HFF-Myc (cell line): ENCODE results near the gene AJM1.

Source experiments
- DNase-seq: peaks from one replicate; pipeline ENCODE4 v3.0.0-alpha.2; 2011; ENCODE audit warnings: low read depth; ENCODE audit errors: extremely low read depth
- H3K4me3 ChIP-seq: replicated peaks from 2 replicates; pipeline ENCODE4 v1.5.1; 2011; ENCODE audit warnings: low read depth, mild to moderate bottlenecking, control low read depth, low read length
- TF ChIP-seq, protein P1 (sequence below): IDR thresholded peaks from 2 replicates; pipeline ENCODE4 v1.5.1; 2012; ENCODE audit warnings: mild to moderate bottlenecking, low read depth, low read length, control low read depth; ENCODE audit errors: missing control alignments

AJM1 gene

DNA sequence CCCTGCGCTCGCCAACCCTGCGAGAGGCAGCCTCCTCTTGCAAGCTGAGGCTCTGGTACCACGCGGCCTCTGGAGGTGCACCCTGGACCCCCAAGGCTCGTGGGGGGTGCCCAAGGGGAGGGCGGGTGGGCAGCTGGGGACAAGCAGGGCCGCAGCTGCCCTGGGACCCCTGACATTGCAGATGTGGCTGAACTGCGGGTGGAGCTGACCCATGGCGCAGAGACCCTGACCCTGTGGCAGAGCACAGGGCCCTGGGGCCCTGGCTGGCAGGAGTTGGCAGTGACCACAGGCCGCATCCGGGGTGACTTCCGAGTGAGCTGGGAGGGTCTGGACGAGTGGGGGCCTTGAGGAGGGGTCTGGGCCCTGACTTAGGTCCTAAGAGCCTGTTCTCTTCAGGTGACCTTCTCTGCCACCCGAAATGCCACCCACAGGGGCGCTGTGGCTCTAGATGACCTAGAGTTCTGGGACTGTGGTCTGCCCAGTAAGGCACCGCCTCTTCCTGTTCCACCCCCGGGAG lies 11.4 kb downstream of the AJM1 start:
- TF ChIP-seq, protein P1, sequence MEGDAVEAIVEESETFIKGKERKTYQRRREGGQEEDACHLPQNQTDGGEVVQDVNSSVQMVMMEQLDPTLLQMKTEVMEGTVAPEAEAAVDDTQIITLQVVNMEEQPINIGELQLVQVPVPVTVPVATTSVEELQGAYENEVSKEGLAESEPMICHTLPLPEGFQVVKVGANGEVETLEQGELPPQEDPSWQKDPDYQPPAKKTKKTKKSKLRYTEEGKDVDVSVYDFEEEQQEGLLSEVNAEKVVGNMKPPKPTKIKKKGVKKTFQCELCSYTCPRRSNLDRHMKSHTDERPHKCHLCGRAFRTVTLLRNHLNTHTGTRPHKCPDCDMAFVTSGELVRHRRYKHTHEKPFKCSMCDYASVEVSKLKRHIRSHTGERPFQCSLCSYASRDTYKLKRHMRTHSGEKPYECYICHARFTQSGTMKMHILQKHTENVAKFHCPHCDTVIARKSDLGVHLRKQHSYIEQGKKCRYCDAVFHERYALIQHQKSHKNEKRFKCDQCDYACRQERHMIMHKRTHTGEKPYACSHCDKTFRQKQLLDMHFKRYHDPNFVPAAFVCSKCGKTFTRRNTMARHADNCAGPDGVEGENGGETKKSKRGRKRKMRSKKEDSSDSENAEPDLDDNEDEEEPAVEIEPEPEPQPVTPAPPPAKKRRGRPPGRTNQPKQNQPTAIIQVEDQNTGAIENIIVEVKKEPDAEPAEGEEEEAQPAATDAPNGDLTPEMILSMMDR: no peak
- no peak overlapping the region for H3K4me3 ChIP-seq
- no peak for DNase-seq

DNA sequence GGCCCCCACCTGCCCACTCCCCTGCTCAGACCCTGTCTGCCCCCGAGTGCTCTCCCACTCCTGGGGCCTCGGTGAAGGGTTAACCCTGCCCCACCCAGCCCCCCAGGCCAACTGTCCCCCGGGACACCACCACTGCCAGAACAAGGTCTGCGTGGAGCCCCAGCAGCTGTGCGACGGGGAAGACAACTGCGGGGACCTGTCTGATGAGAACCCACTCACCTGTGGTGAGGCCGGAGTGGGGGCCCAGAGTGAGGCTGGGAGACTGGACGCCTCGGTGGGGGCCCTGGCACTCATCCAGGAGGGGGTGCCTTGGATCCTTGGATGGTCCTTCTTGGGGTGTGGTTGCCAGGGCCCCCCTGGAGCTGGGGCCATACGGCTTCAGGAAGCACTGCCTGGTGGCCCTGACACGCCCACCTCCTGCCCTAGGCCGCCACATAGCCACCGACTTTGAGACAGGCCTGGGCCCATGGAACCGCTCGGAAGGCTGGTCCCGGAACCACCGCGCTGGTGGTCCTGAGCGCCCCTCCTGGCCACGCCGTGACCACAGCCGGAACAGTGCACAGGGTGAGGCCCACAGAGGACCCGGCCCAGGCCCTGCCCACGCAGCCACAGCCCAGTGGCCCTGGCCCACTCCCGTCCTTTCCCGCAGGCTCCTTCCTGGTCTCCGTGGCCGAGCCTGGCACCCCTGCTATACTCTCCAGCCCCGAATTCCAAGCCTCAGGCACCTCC lies 12.0 kb downstream of the AJM1 start:
- H3K4me3 ChIP-seq: no peak overlapping the region
- TF ChIP-seq, protein P1: no peak
- DNase-seq: no peak

DNA sequence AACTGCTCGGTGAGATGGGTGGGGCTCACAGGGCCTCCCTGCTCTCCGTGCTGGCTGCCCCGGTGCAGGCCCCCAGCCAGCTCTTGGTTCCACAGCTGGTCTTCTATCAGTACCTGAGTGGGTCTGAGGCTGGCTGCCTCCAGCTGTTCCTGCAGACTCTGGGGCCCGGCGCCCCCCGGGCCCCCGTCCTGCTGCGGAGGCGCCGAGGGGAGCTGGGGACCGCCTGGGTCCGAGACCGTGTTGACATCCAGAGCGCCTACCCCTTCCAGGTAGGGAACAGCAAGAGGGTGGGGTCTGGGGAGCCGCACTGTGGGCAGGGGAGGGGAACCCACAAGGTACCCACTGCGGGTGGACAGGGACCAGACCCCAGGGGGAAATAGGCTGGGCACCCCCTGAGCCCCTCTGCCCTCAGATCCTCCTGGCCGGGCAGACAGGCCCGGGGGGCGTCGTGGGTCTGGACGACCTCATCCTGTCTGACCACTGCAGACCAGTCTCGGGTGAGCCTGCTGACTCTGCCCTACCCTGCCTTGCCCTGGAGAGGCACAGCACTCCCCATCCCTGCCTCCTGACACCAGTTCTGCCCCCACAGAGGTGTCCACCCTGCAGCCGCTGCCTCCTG lies 12.7 kb downstream of the AJM1 start:
- no peak overlapping the region for H3K4me3 ChIP-seq
- TF ChIP-seq, protein P1: no peak
- no peak for DNase-seq

DNA sequence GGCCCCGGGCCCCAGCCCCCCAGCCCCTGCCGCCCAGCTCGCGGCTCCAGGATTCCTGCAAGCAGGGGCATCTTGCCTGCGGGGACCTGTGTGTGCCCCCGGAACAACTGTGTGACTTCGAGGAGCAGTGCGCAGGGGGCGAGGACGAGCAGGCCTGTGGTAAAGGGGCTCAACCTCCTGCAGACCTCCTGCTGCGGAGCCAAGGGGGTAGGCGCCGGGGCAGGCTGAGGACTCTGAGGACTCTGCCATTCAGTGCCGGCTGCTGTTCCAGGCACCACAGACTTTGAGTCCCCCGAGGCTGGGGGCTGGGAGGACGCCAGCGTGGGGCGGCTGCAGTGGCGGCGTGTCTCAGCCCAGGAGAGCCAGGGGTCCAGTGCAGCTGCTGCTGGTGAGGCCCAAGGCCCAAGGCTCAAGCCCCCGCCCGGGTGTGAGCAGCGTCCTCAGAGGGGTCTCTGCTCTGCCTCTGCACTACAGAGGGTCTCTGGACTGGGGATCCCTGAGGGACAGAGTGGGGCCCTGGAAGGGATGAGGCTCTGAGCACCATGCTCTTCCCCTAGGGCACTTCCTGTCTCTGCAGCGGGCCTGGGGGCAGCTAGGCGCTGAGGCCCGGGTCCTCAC lies 13.3 kb downstream of the AJM1 start:
- TF ChIP-seq, protein P1: no peak
- no peak overlapping the region for H3K4me3 ChIP-seq
- DNase-seq: no peak

DNA sequence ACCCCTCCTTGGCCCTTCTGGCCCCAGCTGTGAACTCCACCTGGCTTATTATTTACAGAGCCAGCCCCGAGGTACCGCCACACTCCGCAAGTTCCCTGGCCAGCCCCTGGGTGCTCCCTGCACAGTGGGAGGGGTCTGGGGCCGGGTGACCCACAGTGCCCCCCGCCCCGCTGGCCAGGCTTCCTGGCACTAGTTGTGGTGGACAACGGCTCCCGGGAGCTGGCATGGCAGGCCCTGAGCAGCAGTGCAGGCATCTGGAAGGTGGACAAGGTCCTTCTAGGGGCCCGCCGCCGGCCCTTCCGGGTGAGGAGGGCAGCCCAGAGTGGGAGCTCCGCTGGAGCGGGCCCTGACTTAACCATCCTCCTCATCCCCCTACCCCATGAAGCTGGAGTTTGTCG lies 13.8 kb downstream of the AJM1 start:
- TF ChIP-seq, protein P1: no peak
- DNase-seq: no peak
- no peak overlapping the region for H3K4me3 ChIP-seq

DNA sequence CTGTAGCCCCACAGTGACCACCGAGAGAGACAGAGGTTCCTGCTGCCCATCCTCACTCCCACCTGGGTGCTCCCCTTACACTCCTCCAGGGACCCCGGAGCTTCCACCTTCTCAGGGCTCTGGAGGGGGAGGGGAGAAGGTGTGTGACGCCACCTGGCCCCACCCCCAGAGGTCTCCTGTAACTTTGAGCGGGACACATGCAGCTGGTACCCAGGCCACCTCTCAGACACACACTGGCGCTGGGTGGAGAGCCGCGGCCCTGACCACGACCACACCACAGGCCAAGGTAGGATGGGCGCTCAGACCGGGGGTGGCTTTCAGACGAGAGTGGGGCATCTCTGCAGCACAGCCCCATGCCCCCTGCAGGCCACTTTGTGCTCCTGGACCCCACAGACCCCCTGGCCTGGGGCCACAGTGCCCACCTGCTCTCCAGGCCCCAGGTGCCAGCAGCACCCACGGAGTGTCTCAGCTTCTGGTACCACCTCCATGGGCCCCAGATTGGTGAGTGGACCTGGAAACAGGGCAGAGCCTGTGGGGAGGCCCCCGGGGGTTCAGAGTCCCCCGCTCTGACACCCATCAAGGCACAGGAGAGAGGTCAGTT lies 14.4 kb downstream of the AJM1 start:
- TF ChIP-seq, protein P1: no peak
- H3K4me3 ChIP-seq: no peak overlapping the region
- DNase-seq: no peak
